CD4-positive, alpha-beta T cell (primary cell): ENCODE measurements around the gene ELK1. TPM values are rescaled to one million over a fixed set of nuclear protein-coding genes. Genes with fewer than 3 reads are reported as not detected.

ENCODE experiments used
- ATAC-seq: fragments of 200-7000 bp; cut with Tn5 transposase; one replicate; pipeline ENCODE4 v1.10.0; 2022; ENCODE audit warnings: mild to moderate bottlenecking; ENCODE audit not compliant: poor library complexity
- CTCF ChIA-PET: fragments of 350-600 bp; sonication (Branson Sonifier 250); formaldehyde crosslinking; loops from one replicate; lab custom pipeline; 2021; ENCODE audit warnings: antibody characterized with exemption, inconsistent platforms; lab: Charles Lee
- POLR2A ChIA-PET: fragments of 350-600 bp; sonication (Branson Sonifier 250); formaldehyde crosslinking; loops from one replicate; lab custom pipeline; 2021; ENCODE audit warnings: antibody characterized with exemption, inconsistent platforms; lab: Charles Lee
- DNase-seq, 14 experiments: peaks; one replicate each; pipeline ENCODE4 v3.0.0-alpha.2; 2013 to 2020; ENCODE audit warnings: mixed read lengths in 2 of 14
- H3K27ac ChIP-seq, 2 donors: one replicate each; pipeline versions ENCODE4 v1.5.1 to v1.7.0; 2013; ENCODE audit warnings: low read length in 2 of 2, low read depth in 1 of 2, mild to moderate bottlenecking in 1 of 2
- H3K27me3 ChIP-seq, 2 experiments: 1 replicate in 1 of 2; 2 replicates in 1 of 2; pipeline versions ENCODE4 v1.6.1 to v1.7.0; 2013; ENCODE audit warnings: low read length in 2 of 2, control low read depth in 1 of 2, mild to moderate bottlenecking in 1 of 2, moderate library complexity in 1 of 2; ENCODE audit not compliant: insufficient read depth in 2 of 2, control insufficient read depth in 1 of 2
- H3K36me3 ChIP-seq: one replicate; pipeline ENCODE4 v1.6.1; 2013; ENCODE audit warnings: low read length, control low read depth; ENCODE audit not compliant: insufficient read depth
- H3K4me1 ChIP-seq: one replicate; pipeline ENCODE4 v1.6.1; 2013; ENCODE audit warnings: low read length, control low read depth; ENCODE audit not compliant: insufficient read depth
- H3K4me3 ChIP-seq: one replicate; pipeline ENCODE4 v1.5.1; 2013; ENCODE audit warnings: mild to moderate bottlenecking, low read length, moderate library complexity
- H3K9me3 ChIP-seq, 2 experiments: 1 replicate in 1 of 2; 2 replicates in 1 of 2; pipeline versions ENCODE4 v1.6.1 to v1.7.0; 2013; ENCODE audit warnings: low read length in 2 of 2, mild to moderate bottlenecking in 2 of 2, control low read depth in 1 of 2, moderate library complexity in 1 of 2; ENCODE audit not compliant: control insufficient read depth in 1 of 2, insufficient read depth in 1 of 2
- H3K27ac Mint-ChIP-seq: one replicate; pipeline ENCODE4 v1.8.0; 2020; ENCODE audit warnings: mixed read lengths
- H3K27me3 Mint-ChIP-seq: one replicate; pipeline ENCODE4 v1.8.0; 2021; ENCODE audit warnings: mixed read lengths
- H3K36me3 Mint-ChIP-seq: one replicate; pipeline ENCODE4 v1.8.0; 2021; ENCODE audit warnings: low read depth, mixed read lengths
- H3K4me1 Mint-ChIP-seq: one replicate; pipeline ENCODE4 v1.8.0; 2021; ENCODE audit warnings: low read depth, mixed read lengths
- H3K4me3 Mint-ChIP-seq: one replicate; pipeline ENCODE4 v1.8.0; 2020; ENCODE audit warnings: mild to moderate bottlenecking, mixed read lengths
- H3K9me3 Mint-ChIP-seq: one replicate; pipeline ENCODE4 v1.8.0; 2020; ENCODE audit warnings: mixed read lengths
- intact Hi-C, 2 experiments: fragments of 100-400 bp; cut with DNase I in 1 of 2; cut with micrococcal nuclease in 1 of 2; formaldehyde crosslinking; loops; one replicate each; pipeline versions ENCODE4 v1.15.1 to v1.9.0; 2023 to 2025; cut with DNase I, micrococcal nuclease
- total RNA-seq, 174 experiments: library from RNA in 2 of 174; stranded (reverse) in 2 of 174; gene quantifications; one replicate each; pipeline ENCODE4 v1.2.3 and lab custom pipeline; 2021 to 2026
- TF ChIP-seq, protein P1 (sequence below): fragments of 200-600 bp; IDR thresholded peaks from one replicate; pipeline ENCODE4 v1.8.0; 2022; ENCODE audit warnings: antibody characterized with exemption, mild to moderate bottlenecking

Gene ELK1
- total RNA-seq, 2 experiments from 2014 or later, result 38.9 to 40.5 TPM

GRCh38 chrX:47645530-47645929 lies 4.8 kb downstream of the ELK1 start:
- intact Hi-C loops, result loop anchor here in 1 of 2 experiments (2.0 to 10.0 kb wide), 4 partner anchors 83 to 453 kb away; partner anchors contain the start of gene UBA1
- no peaks in the 10 kb centered on the region for H3K27me3 ChIP-seq
- no peak for DNase-seq
- ChIA-PET POLR2A (no interaction called here), CTCF (interaction anchor here (1.1 kb wide), 1 partner anchor 15 kb away, joined by 3 read pairs; no protein-coding TSS in a partner anchor)
- H3K36me3 ChIP-seq, result peaks cover 23% of the 10 kb centered on the region
- H3K9me3 ChIP-seq, result no peaks in the 10 kb centered on the region
- H3K4me3 Mint-ChIP-seq, result no peak overlapping the region
- peaks cover 25% of the 10 kb centered on the region for H3K4me1 ChIP-seq
- ATAC-seq, result no peak
- H3K4me3 ChIP-seq, result no peak overlapping the region
- H3K4me1 Mint-ChIP-seq, result peaks cover 45% of the 10 kb centered on the region
- TF ChIP-seq, protein P1, sequence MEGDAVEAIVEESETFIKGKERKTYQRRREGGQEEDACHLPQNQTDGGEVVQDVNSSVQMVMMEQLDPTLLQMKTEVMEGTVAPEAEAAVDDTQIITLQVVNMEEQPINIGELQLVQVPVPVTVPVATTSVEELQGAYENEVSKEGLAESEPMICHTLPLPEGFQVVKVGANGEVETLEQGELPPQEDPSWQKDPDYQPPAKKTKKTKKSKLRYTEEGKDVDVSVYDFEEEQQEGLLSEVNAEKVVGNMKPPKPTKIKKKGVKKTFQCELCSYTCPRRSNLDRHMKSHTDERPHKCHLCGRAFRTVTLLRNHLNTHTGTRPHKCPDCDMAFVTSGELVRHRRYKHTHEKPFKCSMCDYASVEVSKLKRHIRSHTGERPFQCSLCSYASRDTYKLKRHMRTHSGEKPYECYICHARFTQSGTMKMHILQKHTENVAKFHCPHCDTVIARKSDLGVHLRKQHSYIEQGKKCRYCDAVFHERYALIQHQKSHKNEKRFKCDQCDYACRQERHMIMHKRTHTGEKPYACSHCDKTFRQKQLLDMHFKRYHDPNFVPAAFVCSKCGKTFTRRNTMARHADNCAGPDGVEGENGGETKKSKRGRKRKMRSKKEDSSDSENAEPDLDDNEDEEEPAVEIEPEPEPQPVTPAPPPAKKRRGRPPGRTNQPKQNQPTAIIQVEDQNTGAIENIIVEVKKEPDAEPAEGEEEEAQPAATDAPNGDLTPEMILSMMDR, result no peak
- H3K27me3 Mint-ChIP-seq, result no peaks in the 10 kb centered on the region
- H3K9me3 Mint-ChIP-seq, result no peaks in the 10 kb centered on the region
- no peak overlapping the region for H3K27ac Mint-ChIP-seq
- H3K27ac ChIP-seq, result no peak overlapping the region
- H3K36me3 Mint-ChIP-seq, result peaks cover 67% of the 10 kb centered on the region

DNA sequence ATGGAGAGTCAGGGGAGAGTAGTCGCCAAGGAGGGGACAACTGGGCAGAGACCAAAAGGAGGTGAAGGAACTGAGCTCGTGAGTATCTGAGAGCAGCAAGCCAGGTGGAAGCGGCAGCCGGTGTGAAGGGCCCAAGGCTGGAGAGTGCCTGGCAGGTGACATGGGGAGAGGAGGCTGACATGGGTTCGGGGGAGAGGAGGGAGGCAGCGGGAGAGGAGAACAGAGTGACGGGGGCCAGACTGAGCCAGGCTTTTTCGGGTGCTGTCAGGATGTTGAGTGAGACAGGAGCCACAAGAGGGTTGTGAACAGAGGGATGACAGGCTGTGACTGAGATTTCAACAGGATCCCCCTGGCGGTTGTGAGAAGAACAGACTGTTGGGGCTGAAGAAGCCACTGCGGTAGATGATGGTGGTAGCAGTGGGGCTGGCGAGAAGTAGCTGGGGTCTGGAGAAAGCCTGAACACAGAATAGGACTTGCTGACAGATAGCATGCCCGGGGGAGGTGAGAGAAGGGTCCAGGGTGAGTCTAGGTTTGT lies 5.7 kb downstream of the ELK1 start:
- ChIA-PET POLR2A (interaction anchor here (1.0 to 1.9 kb wide), 3 partner anchors 21 to 454 kb away, joined by 3 to 6 read pairs (median 4); no protein-coding TSS in a partner anchor), CTCF (interaction anchor here (1.0 to 1.2 kb wide), 3 partner anchors 14 to 31 kb away, joined by 3 read pairs; no protein-coding TSS in a partner anchor)
- H3K4me1 ChIP-seq, result peaks cover 25% of the 10 kb centered on the region
- Mint-ChIP-seq H3K4me3 (no peak overlapping the region), H3K27me3 (no peaks in the 10 kb centered on the region), H3K27ac (peak overlapping the region; percentile 49), H3K36me3 (peaks cover 74% of the 10 kb centered on the region), H3K4me1 (peaks cover 44% of the 10 kb centered on the region), H3K9me3 (no peaks in the 10 kb centered on the region)
- H3K27ac ChIP-seq, result no peak overlapping the region
- DNase-seq, result peak in 3 of 14 experiments; percentile 24 to 48 (median 37)
- no peak overlapping the region for H3K4me3 ChIP-seq
- no peaks in the 10 kb centered on the region for H3K9me3 ChIP-seq
- intact Hi-C loops, result loop anchor here in 1 of 2 experiments (2.0 to 10.0 kb wide), 4 partner anchors 82 to 452 kb away; partner anchors contain the start of gene UBA1
- TF ChIP-seq, protein P1, result no peak
- ATAC-seq, result peak; percentile 61
- no peaks in the 10 kb centered on the region for H3K27me3 ChIP-seq
- peaks cover 32% of the 10 kb centered on the region for H3K36me3 ChIP-seq

GRCh38 chrX:47643926-47644325 lies 6.4 kb downstream of the ELK1 start:
- Mint-ChIP-seq H3K36me3 (peaks cover 74% of the 10 kb centered on the region), H3K4me1 (peaks cover 37% of the 10 kb centered on the region), H3K27me3 (no peaks in the 10 kb centered on the region), H3K4me3 (no peak overlapping the region), H3K9me3 (no peaks in the 10 kb centered on the region), H3K27ac (no peak overlapping the region)
- Histone ChIP-seq H3K27ac (no peak overlapping the region), H3K36me3 (peaks cover 38% of the 10 kb centered on the region), H3K9me3 (no peaks in the 10 kb centered on the region), H3K4me3 (no peak overlapping the region), H3K4me1 (peaks cover 18% of the 10 kb centered on the region), H3K27me3 (no peaks in the 10 kb centered on the region)
- intact Hi-C loops, result loop anchor here in 1 of 2 experiments (2.0 to 10.0 kb wide), 2 partner anchors 81 to 259 kb away; no protein-coding TSS in a partner anchor
- ChIA-PET POLR2A (interaction anchor here (1.0 to 1.9 kb wide), 3 partner anchors 20 to 453 kb away, joined by 3 to 6 read pairs (median 4); no protein-coding TSS in a partner anchor), CTCF (interaction anchor here (1.0 to 1.2 kb wide), 2 partner anchors 15 to 30 kb away, joined by 3 read pairs; no protein-coding TSS in a partner anchor)
- ATAC-seq, result no peak
- DNase-seq, result peak in 2 of 14 experiments; percentile 42 to 43
- TF ChIP-seq, protein P1, result no peak
